Caco-2 (cell line): Measurements from ENCODE around the gene KCNT2. TPM values are rescaled to one million over a fixed set of nuclear protein-coding genes. Genes with fewer than 3 reads are reported as not detected.
"Not testable (repeated sequence)": the region's sequence is repeated elsewhere in the genome, so short reads cannot be mapped to it uniquely, and the experiment has no call there.

Source experiments
- BruUV-seq: library from RNA; stranded (reverse); fragments of 400-500 nt; replicated peaks from 2 replicates; lab custom pipeline; 2021; lab: Mats Ljungman, UMichigan
- CTCF ChIA-PET: fragments of 300-600 bp; sonication (Branson Sonifier 250); formaldehyde crosslinking; loops from one replicate; lab custom pipeline; 2022; ENCODE audit warnings: antibody characterized with exemption; lab: Charles Lee
- POLR2A ChIA-PET: fragments of 300-600 bp; sonication (Branson Sonifier 250); formaldehyde crosslinking; loops from one replicate; lab custom pipeline; 2022; ENCODE audit warnings: antibody characterized with exemption; lab: Charles Lee
- DNase-seq, 2 experiments: peaks; one replicate each; pipeline versions ENCODE4 v3.0.0 to v3.0.0-alpha.2; 2020 to 2022
- H3K27me3 ChIP-seq: replicated peaks from 2 replicates; pipeline ENCODE4 v1.6.0; 2011; ENCODE audit warnings: low read length; ENCODE audit not compliant: control insufficient read depth, insufficient read depth
- H3K36me3 ChIP-seq: 2 replicates; pipeline ENCODE4 v1.5.1; 2011; ENCODE audit warnings: low read length; ENCODE audit not compliant: control insufficient read depth, insufficient read depth
- H3K4me1 ChIP-seq: fragments of 250-450 bp; sonication (Bioruptor Pico); 2 replicates; pipeline ENCODE4 v1.5.1; 2020; ENCODE audit warnings: mild to moderate bottlenecking
- H3K4me3 ChIP-seq: 2 replicates; pipeline ENCODE4 v1.5.1; 2011; ENCODE audit warnings: low read depth, mild to moderate bottlenecking, control low read depth, low read length
- H3K9me3 ChIP-seq: fragments of 250-450 bp; sonication (Bioruptor Pico); 2 replicates; pipeline ENCODE4 v1.5.1; 2020; ENCODE audit warnings: mild to moderate bottlenecking, moderate library complexity
- H3K27ac Mint-ChIP-seq: one replicate; pipeline ENCODE4 v1.8.0; 2022; ENCODE audit warnings: mixed read lengths; ENCODE audit not compliant: unreplicated experiment
- H3K27me3 Mint-ChIP-seq: one replicate; pipeline ENCODE4 v1.8.0; 2022; ENCODE audit warnings: mixed read lengths; ENCODE audit not compliant: insufficient read depth, unreplicated experiment
- H3K36me3 Mint-ChIP-seq: one replicate; pipeline ENCODE4 v1.8.0; 2022; ENCODE audit warnings: mild to moderate bottlenecking, mixed read lengths; ENCODE audit not compliant: insufficient read depth, unreplicated experiment
- H3K4me1 Mint-ChIP-seq: one replicate; pipeline ENCODE4 v1.8.0; 2022; ENCODE audit warnings: low read depth, mixed read lengths; ENCODE audit not compliant: unreplicated experiment
- H3K4me3 Mint-ChIP-seq: one replicate; pipeline ENCODE4 v1.8.0; 2022; ENCODE audit warnings: mild to moderate bottlenecking, moderate library complexity, mixed read lengths; ENCODE audit not compliant: unreplicated experiment
- H3K9me3 Mint-ChIP-seq: one replicate; pipeline ENCODE4 v1.8.0; 2022; ENCODE audit warnings: mixed read lengths; ENCODE audit not compliant: unreplicated experiment
- intact Hi-C: fragments of 100-400 bp; cut with micrococcal nuclease; formaldehyde crosslinking; loops from one replicate; pipeline ENCODE4 v1.10.0; 2022; ENCODE audit not compliant: unreplicated experiment
- total RNA-seq: library from RNA; stranded (reverse); gene quantifications from 2 replicates; pipeline ENCODE4 v1.2.3, GENCODE V29; 2022
- TF ChIP-seq, protein P1 (sequence below), 2 experiments: fragments of 200-600 bp in 1 of 2; IDR thresholded peaks; 1 replicate in 1 of 2; 2 replicates in 1 of 2; pipeline versions ENCODE4 v1.5.1 to v1.8.0; 2011 to 2022; ENCODE audit warnings: antibody characterized with exemption in 1 of 2, control low read depth in 1 of 2, inconsistent platforms in 1 of 2, low read depth in 1 of 2, low read length in 1 of 2, mild to moderate bottlenecking in 1 of 2, moderate library complexity in 1 of 2; ENCODE audit not compliant: insufficient read depth in 1 of 2, severe bottlenecking in 1 of 2, unreplicated experiment in 1 of 2

Gene KCNT2
- total RNA-seq, 1 experiment from 2014 or later: not detected

DNA sequence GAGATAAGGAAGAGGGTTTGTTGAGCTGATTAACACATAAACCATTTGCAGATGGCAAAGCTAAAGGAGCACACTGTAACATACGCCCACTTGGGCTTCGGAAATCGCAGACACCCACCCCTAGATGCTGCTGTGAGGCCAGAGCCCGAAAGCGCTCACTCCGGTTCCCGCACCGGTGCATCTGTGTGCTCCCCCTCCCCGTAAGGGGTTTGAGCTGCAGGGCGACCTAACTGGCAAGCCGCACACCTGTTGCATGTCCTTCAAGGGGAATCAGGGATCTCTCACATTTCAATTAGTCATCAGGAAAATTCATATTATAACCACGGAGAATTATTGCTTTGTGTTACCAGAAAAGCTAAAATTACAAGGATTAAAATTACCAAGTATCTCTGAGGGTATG, 42.2 kb upstream of the KCNT2 start:
- H3K4me3 Mint-ChIP-seq: no peak overlapping the region
- no peaks in the 10 kb centered on the region for H3K36me3 Mint-ChIP-seq
- ChIA-PET POLR2A (no interaction called here), CTCF (no interaction called here)
- no peaks in the 10 kb centered on the region for H3K27me3 ChIP-seq
- no TSS peak for BruUV-seq
- TF ChIP-seq, protein P1, sequence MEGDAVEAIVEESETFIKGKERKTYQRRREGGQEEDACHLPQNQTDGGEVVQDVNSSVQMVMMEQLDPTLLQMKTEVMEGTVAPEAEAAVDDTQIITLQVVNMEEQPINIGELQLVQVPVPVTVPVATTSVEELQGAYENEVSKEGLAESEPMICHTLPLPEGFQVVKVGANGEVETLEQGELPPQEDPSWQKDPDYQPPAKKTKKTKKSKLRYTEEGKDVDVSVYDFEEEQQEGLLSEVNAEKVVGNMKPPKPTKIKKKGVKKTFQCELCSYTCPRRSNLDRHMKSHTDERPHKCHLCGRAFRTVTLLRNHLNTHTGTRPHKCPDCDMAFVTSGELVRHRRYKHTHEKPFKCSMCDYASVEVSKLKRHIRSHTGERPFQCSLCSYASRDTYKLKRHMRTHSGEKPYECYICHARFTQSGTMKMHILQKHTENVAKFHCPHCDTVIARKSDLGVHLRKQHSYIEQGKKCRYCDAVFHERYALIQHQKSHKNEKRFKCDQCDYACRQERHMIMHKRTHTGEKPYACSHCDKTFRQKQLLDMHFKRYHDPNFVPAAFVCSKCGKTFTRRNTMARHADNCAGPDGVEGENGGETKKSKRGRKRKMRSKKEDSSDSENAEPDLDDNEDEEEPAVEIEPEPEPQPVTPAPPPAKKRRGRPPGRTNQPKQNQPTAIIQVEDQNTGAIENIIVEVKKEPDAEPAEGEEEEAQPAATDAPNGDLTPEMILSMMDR (IDR thresholded peaks at IDR 0.05; ENCODE audit: insufficient read depth in 1 of 2, low read depth in 1 of 2, low read length in 1 of 2, severe bottlenecking in 1 of 2, unreplicated experiment in 1 of 2): no peak
- no peak overlapping the region for H3K4me3 ChIP-seq
- no peaks in the 10 kb centered on the region for H3K9me3 Mint-ChIP-seq
- no peaks in the 10 kb centered on the region for H3K9me3 ChIP-seq
- H3K27ac Mint-ChIP-seq: no peak overlapping the region
- DNase-seq: no peak
- H3K4me1 ChIP-seq: no peaks in the 10 kb centered on the region
- no peaks in the 10 kb centered on the region for H3K4me1 Mint-ChIP-seq
- no peaks in the 10 kb centered on the region for H3K27me3 Mint-ChIP-seq
- intact Hi-C loops: no loop called here
- no peaks in the 10 kb centered on the region for H3K36me3 ChIP-seq

DNA sequence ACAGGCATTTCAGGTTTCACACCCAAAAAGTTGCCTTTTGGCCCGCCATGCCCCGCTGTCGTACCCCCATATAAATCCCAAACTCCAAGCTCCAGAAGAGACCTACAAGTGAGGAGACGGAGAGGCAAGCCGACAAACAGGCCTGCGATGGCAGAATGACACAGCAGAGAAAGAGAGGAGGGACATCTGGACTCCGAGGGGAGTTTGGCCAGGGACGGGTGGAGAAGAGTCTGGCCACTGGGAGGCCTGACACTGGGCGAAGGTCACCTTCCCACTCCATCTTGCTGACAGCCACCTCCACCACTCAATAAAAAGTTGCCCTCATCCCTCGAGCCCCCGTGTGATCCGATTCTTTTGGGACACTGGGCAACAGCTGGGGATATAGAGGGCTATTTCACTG, 41.8 kb upstream of the KCNT2 start:
- ChIA-PET POLR2A (no interaction called here), CTCF (no interaction called here)
- intact Hi-C loops: no loop called here
- H3K27me3 Mint-ChIP-seq: no peaks in the 10 kb centered on the region
- no peaks in the 10 kb centered on the region for H3K36me3 Mint-ChIP-seq
- DNase-seq: no peak
- no peaks in the 10 kb centered on the region for H3K4me1 ChIP-seq
- no peaks in the 10 kb centered on the region for H3K9me3 ChIP-seq
- H3K36me3 ChIP-seq: no peaks in the 10 kb centered on the region
- H3K9me3 Mint-ChIP-seq: no peaks in the 10 kb centered on the region
- no peak overlapping the region for H3K4me3 ChIP-seq
- H3K27ac Mint-ChIP-seq: no peak overlapping the region
- H3K27me3 ChIP-seq: no peaks in the 10 kb centered on the region
- no TSS peak for BruUV-seq
- H3K4me3 Mint-ChIP-seq: no peak overlapping the region
- TF ChIP-seq, protein P1 (IDR thresholded peaks at IDR 0.05; ENCODE audit: insufficient read depth in 1 of 2, low read depth in 1 of 2, low read length in 1 of 2, severe bottlenecking in 1 of 2, unreplicated experiment in 1 of 2): no peak
- no peaks in the 10 kb centered on the region for H3K4me1 Mint-ChIP-seq

DNA sequence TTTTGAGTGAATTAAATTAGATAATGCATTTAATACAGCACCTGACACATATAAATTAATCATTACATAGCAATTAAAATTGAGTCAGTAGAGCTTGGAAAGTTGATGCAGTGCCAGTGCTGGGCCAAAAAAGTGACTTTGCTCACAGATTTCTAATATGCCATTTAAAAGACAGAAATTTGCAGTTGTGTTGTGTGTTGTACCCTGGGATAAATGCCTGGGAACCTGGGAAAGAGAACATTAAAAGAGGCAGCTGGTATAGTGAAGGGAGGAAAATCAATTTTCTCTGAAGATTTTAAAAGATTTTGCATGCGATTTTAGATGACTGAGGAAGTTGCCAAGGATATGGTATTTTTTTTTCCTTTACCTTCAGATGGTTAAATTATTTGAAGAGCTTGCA, 32.7 kb upstream of the KCNT2 start:
- intact Hi-C loops: no loop called here
- Mint-ChIP-seq H3K9me3 (no peaks in the 10 kb centered on the region), H3K4me3 (no peak overlapping the region), H3K27me3 (no peaks in the 10 kb centered on the region), H3K36me3 (no peaks in the 10 kb centered on the region), H3K4me1 (no peaks in the 10 kb centered on the region), H3K27ac (no peak overlapping the region)
- no peaks in the 10 kb centered on the region for H3K36me3 ChIP-seq
- no peaks in the 10 kb centered on the region for H3K9me3 ChIP-seq
- no TSS peak for BruUV-seq
- ChIA-PET POLR2A (no interaction called here), CTCF (no interaction called here)
- H3K4me3 ChIP-seq: no peak overlapping the region
- no peak for DNase-seq
- TF ChIP-seq, protein P1 (IDR thresholded peaks at IDR 0.05; ENCODE audit: insufficient read depth in 1 of 2, low read depth in 1 of 2, low read length in 1 of 2, severe bottlenecking in 1 of 2, unreplicated experiment in 1 of 2): no peak
- H3K4me1 ChIP-seq: no peaks in the 10 kb centered on the region
- H3K27me3 ChIP-seq: no peaks in the 10 kb centered on the region

DNA sequence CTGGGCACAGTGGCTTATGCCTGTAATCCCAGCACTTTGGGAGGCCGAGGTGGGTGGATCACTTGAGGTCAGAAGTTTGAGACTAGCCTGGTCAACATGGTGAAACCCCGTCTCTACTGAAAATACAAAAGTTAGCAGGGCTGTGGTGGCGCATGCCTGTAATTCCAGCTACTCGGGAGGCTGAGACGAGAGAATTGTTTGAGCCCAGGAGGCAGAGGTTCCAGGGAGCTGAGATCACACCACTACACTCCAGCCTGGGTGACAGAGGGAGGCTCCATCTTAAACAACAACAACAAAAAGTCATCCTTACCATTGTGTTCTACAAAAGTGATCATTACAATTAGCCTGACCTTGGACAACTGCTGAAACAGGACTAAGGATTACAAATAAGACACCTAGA, 31.1 kb upstream of the KCNT2 start:
- H3K4me1 Mint-ChIP-seq, H3K9me3 Mint-ChIP-seq, H3K4me1 ChIP-seq, H3K36me3 ChIP-seq, intact Hi-C loops, H3K27ac Mint-ChIP-seq, H3K9me3 ChIP-seq, H3K4me3 ChIP-seq, DNase-seq, H3K27me3 Mint-ChIP-seq, H3K36me3 Mint-ChIP-seq, POLR2A ChIA-PET, H3K27me3 ChIP-seq, CTCF ChIA-PET, H3K4me3 Mint-ChIP-seq, BruUV-seq: not testable (repeated sequence)
